LNCaP clone FGC (cell line): ENCODE results near the gene LRRC8D.

Experiments used
- DNase-seq: peaks from one replicate; pipeline ENCODE4 v3.0.0-alpha.2; 2011; ENCODE audit warnings: low read depth
- H3K4me3 ChIP-seq: 2 replicates; pipeline ENCODE4 v1.5.1; 2011; ENCODE audit warnings: mild to moderate bottlenecking, low read depth, low read length, control low read depth
- CTCF ChIP-seq: IDR thresholded peaks from 2 replicates; pipeline ENCODE4 v1.5.1; 2012; ENCODE audit warnings: mild to moderate bottlenecking; ENCODE audit not compliant: control insufficient read depth, insufficient read depth; ENCODE audit errors: extremely low read depth

Gene LRRC8D

GRCh38 chr1:89887713-89888112, 66.9 kb downstream of the LRRC8D start:
- no peak overlapping the region for H3K4me3 ChIP-seq
- DNase-seq: no peak
- no peak for TF ChIP-seq CTCF

GRCh38 chr1:89888480-89889322, 67.9 kb downstream of the LRRC8D start:
- no peak for TF ChIP-seq CTCF
- DNase-seq: no peak
- no peak overlapping the region for H3K4me3 ChIP-seq

- no peak for TF ChIP-seq CTCF
- DNase-seq: no peak
- no peak overlapping the region for H3K4me3 ChIP-seq
Observed at GRCh38 chr1:89889323-89889615, 68.4 kb downstream of the LRRC8D start.

GRCh38 chr1:89890085-89890752, 69.4 kb downstream of the LRRC8D start:
- DNase-seq: peak; percentile 34
- TF ChIP-seq CTCF: no peak
- H3K4me3 ChIP-seq: no peak overlapping the region

GRCh38 chr1:89892816-89893215, 72.0 kb downstream of the LRRC8D start:
- H3K4me3 ChIP-seq: no peak overlapping the region
- no peak for DNase-seq
- TF ChIP-seq CTCF: no peak

- no peak for TF ChIP-seq CTCF
- no peak overlapping the region for H3K4me3 ChIP-seq
Observed at GRCh38 chr1:89894210-89895201, 73.7 kb downstream of the LRRC8D start.

More at GRCh38 chr1:89894210-89895201, 73.7 kb downstream of the LRRC8D start:
- no peak for DNase-seq
